Ovary (tissue), 9 donors: ENCODE results near the gene UTP15. TPM values are rescaled to one million over a fixed set of nuclear protein-coding genes. Genes with fewer than 3 reads are reported as not detected.
A peak's percentile ranks its signal among the peaks of the same experiment; 100 is the strongest.

ENCODE experiments used
- DNase-seq, 5 donors: peaks; one replicate each; pipeline ENCODE4 v3.0.0-alpha.2; 2019 to 2020
- H3K27ac ChIP-seq, 2 donors: fragments of 200-600 bp; one replicate each; pipeline versions ENCODE4 v1.5.1 to v1.8.0; 2019 to 2022
- H3K27me3 ChIP-seq: fragments of 200-600 bp; one replicate; pipeline ENCODE4 v1.8.0; 2022
- H3K36me3 ChIP-seq: fragments of 200-600 bp; sonication (generic); one replicate; pipeline ENCODE4 v1.5.1; 2019
- H3K4me1 ChIP-seq: one replicate; pipeline ENCODE4 v1.8.1; 2013; ENCODE audit warnings: mild to moderate bottlenecking, moderate library complexity; ENCODE audit not compliant: insufficient read depth
- H3K4me3 ChIP-seq: fragments of 200-600 bp; sonication (generic); one replicate; pipeline ENCODE4 v1.5.1; 2017
- H3K9me3 ChIP-seq, 2 donors: fragments of 200-600 bp in 1 of 2; sonication (generic) in 1 of 2; one replicate each; pipeline versions ENCODE4 v1.5.1 to v1.8.1; 2013 to 2019; ENCODE audit warnings: mild to moderate bottlenecking in 1 of 2, moderate library complexity in 1 of 2
- CTCF ChIP-seq, 3 donors: fragments of 450-650 bp in 2 of 3; fragments of 200-600 bp in 1 of 3; IDR thresholded peaks; one replicate each; pipeline versions ENCODE4 v1.5.1 to v1.8.0; 2016 to 2022; ENCODE audit warnings: antibody characterized with exemption in 3 of 3, mild to moderate bottlenecking in 1 of 3
- EP300 ChIP-seq: sonication (generic); formaldehyde crosslinking; IDR thresholded peaks from one replicate; pipeline ENCODE4 v1.6.1; 2017; ENCODE audit warnings: antibody characterized with exemption
- POLR2A ChIP-seq: fragments of 450-650 bp; IDR thresholded peaks from one replicate; pipeline ENCODE4 v1.6.1; 2017; ENCODE audit warnings: antibody characterized with exemption, mild to moderate bottlenecking, moderate library complexity
- WGBS, 3 donors: extraction: QIAGEN DNeasy Blood & Tissue Kit in 1 of 3; methylation state at CpG; one replicate each; pipeline versions ENCODE4 v1.1.5 to v1.1.7; 2013 to 2017; 5-methylcytosine and 5-hydroxymethylcytosine counted together
- intact Hi-C, 4 donors: fragments of 100-400 bp; cut with DNase I; formaldehyde crosslinking; loops; one replicate each; pipeline versions ENCODE4 v1.11.0 to v1.15.1; 2022 to 2023
- polyA plus RNA-seq, 2 donors: library from polyadenylated mRNA; stranded (reverse); fragments of 200-250 nt in 1 of 2; fragments of 350-450 nt in 1 of 2; fragmentation: Illumina TruSeq in 1 of 2; extraction: RNeasy Lipid Tissue Mini Kit (QIAGEN cat#74804) in 1 of 2; gene quantifications; one replicate each; pipeline ENCODE4 v1.2.3, GENCODE V29; 2013 to 2014
- total RNA-seq, 7 donors: library from RNA; depleted of rRNA in 2 of 7; stranded (reverse); fragments of >200 nt in 2 of 7; fragmentation: NEBNext Ultra II Directional in 3 of 7; extraction: Animal tissue kit (Norgen Biotek cat#: 25700) in 3 of 7; gene quantifications; one replicate each; pipeline versions ENCODE4 v1.1.0 to v1.2.4, GENCODE V29; 2016 to 2023
- donor health status: DM: no; HTN: no; CAD: no; lungs with moderate emphysema.
- donor health status: DM: no; HTN: no; CAD: no.
- donor health status: Bipolar disorder and iron deficiency.
- donor health status: DM: yes; HTN: yes; CAD: no.
- donor health status: DM: no; HTN: no; CAD: no.
- donor health status: DM: yes; HTN: yes; CAD: no.

Gene UTP15
- total and polyA plus RNA-seq, 9 donors, result 3.5 to 28.0 (median 13.4) TPM

- Histone ChIP-seq H3K4me3 (peak overlapping the region; percentile 64), H3K4me1 (peaks cover 3% of the 10 kb centered on the region), H3K27ac (peak overlapping the region; percentile 64 to 82), H3K36me3 (no peaks in the 10 kb centered on the region), H3K9me3 (no peaks in the 10 kb centered on the region), H3K27me3 (no peaks in the 10 kb centered on the region)
- TF ChIP-seq CTCF (IDR thresholded peaks at IDR 0.05) (no peak), POLR2A (no peak), EP300 (no peak)
- peak in 3 of 5 donors; percentile 20 to 40 (median 37) for DNase-seq
- intact Hi-C loops, result loop anchor here in 1 of 4 donors (10.0 kb wide), 1 partner anchor 68 kb away; no protein-coding TSS in a partner anchor
- WGBS, 3 donors, result 73 to 78% (median 75%) methylated on average over 14 of the region's 14 CpGs
These were observed 61.3 kb downstream of the UTP15 start for GRCh38 chr5:73626814-73627313.

GRCh38 chr5:73629456-73629855, 63.9 kb downstream of the UTP15 start:
- no peak for DNase-seq
- intact Hi-C loops, result loop anchor here in 1 of 4 donors (10.0 kb wide), 1 partner anchor 65 kb away; no protein-coding TSS in a partner anchor
- Histone ChIP-seq H3K27me3 (no peaks in the 10 kb centered on the region), H3K27ac (no peak overlapping the region), H3K9me3 (no peaks in the 10 kb centered on the region), H3K4me3 (no peak overlapping the region), H3K4me1 (peaks cover 3% of the 10 kb centered on the region), H3K36me3 (no peaks in the 10 kb centered on the region)
- TF ChIP-seq EP300 (no peak), CTCF (IDR thresholded peaks at IDR 0.05) (no peak), POLR2A (no peak)

GRCh38 chr5:73630765-73631164, 65.2 kb downstream of the UTP15 start:
- intact Hi-C loops, result no loop called here
- no peak overlapping the region for H3K4me3 ChIP-seq
- no peaks in the 10 kb centered on the region for H3K36me3 ChIP-seq
- peaks cover 2% of the 10 kb centered on the region for H3K4me1 ChIP-seq
- no peak for DNase-seq
- no peaks in the 10 kb centered on the region for H3K27me3 ChIP-seq
- H3K27ac ChIP-seq, result no peak overlapping the region
- no peak for TF ChIP-seq EP300
- no peak for TF ChIP-seq POLR2A
- TF ChIP-seq CTCF (IDR thresholded peaks at IDR 0.05), result no peak
- no peaks in the 10 kb centered on the region for H3K9me3 ChIP-seq

GRCh38 chr5:73631500-73631899, 66.0 kb downstream of the UTP15 start:
- Histone ChIP-seq H3K27ac (peak overlapping the region in 1 of 2 donors; percentile 20), H3K4me3 (no peak overlapping the region), H3K36me3 (no peaks in the 10 kb centered on the region), H3K4me1 (peaks cover 2% of the 10 kb centered on the region), H3K27me3 (no peaks in the 10 kb centered on the region), H3K9me3 (no peaks in the 10 kb centered on the region)
- DNase-seq, result no peak
- intact Hi-C loops, result no loop called here
- TF ChIP-seq EP300, result no peak
- no peak for TF ChIP-seq POLR2A
- no peak for TF ChIP-seq CTCF (IDR thresholded peaks at IDR 0.05)

Other genes with a start within 250 kb of the UTP15 start
- gene FOXD1, start 117.0 kb upstream of the UTP15 start, total RNA-seq, result under 1 TPM; 0.08 to 0.73 (median 0.11) TPM
- gene FOXD1, start 117.0 kb upstream of the UTP15 start, polyA plus RNA-seq, result under 1 TPM in 1 of 2 donors, not detected in 1; 0.18 TPM
- 1,000 to 10,000 TPM in 2 of 7 donors, 100 to 1,000 TPM in 5; 648 to 1,276 (median 885) TPM for gene BTF3, start 67.3 kb upstream of the UTP15 start, total RNA-seq
- gene BTF3, start 67.3 kb upstream of the UTP15 start, polyA plus RNA-seq, result 1,000 to 10,000 TPM; 1,240 to 1,776 TPM
- 10 to 100 TPM; 22.3 to 44.2 (median 23.1) TPM for gene ANKRA2, start 104 bp upstream of the UTP15 start, total RNA-seq
- gene ANKRA2, start 104 bp upstream of the UTP15 start, polyA plus RNA-seq, result 10 to 100 TPM; 25.5 to 28.3 TPM
- gene ARHGEF28, start 60.5 kb downstream of the UTP15 start, total RNA-seq, result 10 to 100 TPM; 29.4 to 75.6 (median 36.6) TPM
- 10 to 100 TPM; 21.5 to 34.0 TPM for gene ARHGEF28, start 60.5 kb downstream of the UTP15 start, polyA plus RNA-seq